ENCODE measurements around the gene GDPD4.

- no peak for TF ChIP-seq CTCF (IDR thresholded peaks at IDR 0.05)
- TF ChIP-seq POLR2A (IDR thresholded peaks at IDR 0.05) = no peak
Measured at GRCh38 chr11:77201370-77201769, 100.1 kb downstream of the GDPD4 start.

Data from esophagus squamous epithelium (tissue), 4 donors.